Astrocyte (in vitro differentiated cells and primary cell): ENCODE results near the gene LCN10. TPM values are rescaled to one million over a fixed set of nuclear protein-coding genes. Genes with fewer than 3 reads are reported as not detected.

Source experiments
- DNase-seq: peaks from one replicate; pipeline ENCODE4 v3.0.0-alpha.2; 2010; ENCODE audit warnings: low read depth
- FAIRE-seq: peaks from 2 replicates; lab custom pipeline; 2011; peaks lifted over from hg19 to GRCh38; lab: Jason Lieb, UNC
- H2AFZ ChIP-seq: 2 replicates; pipeline ENCODE4 v1.6.0; 2012; ENCODE audit warnings: low read depth, low read length, inconsistent platforms
- H3K27ac ChIP-seq: 2 replicates; pipeline ENCODE4 v1.5.1; 2011; ENCODE audit warnings: low read depth, low read length, inconsistent platforms
- H3K27me3 ChIP-seq: 2 replicates; pipeline ENCODE4 v1.6.0; 2011; ENCODE audit warnings: low read length, inconsistent platforms; ENCODE audit not compliant: insufficient read depth
- H3K36me3 ChIP-seq: 2 replicates; pipeline ENCODE4 v1.5.1; 2011; ENCODE audit warnings: low read length, inconsistent platforms; ENCODE audit not compliant: insufficient read depth
- H3K4me1 ChIP-seq: 2 replicates; pipeline ENCODE4 v1.5.1; 2011; ENCODE audit warnings: low read length, inconsistent platforms; ENCODE audit not compliant: insufficient read depth
- H3K4me2 ChIP-seq: 2 replicates; pipeline ENCODE4 v1.6.0; 2012; ENCODE audit warnings: low read length, inconsistent platforms
- H3K4me3 ChIP-seq: 2 replicates; pipeline ENCODE4 v1.5.1; 2011; ENCODE audit warnings: low read depth, mild to moderate bottlenecking, low read length, inconsistent platforms; ENCODE audit not compliant: insufficient read depth
- H3K79me2 ChIP-seq: 2 replicates; pipeline ENCODE4 v1.6.0; 2012; ENCODE audit warnings: mild to moderate bottlenecking, low read length, inconsistent platforms; ENCODE audit not compliant: insufficient read depth
- H3K9ac ChIP-seq: 2 replicates; pipeline ENCODE4 v1.6.0; 2012; ENCODE audit warnings: mild to moderate bottlenecking, low read length, inconsistent platforms
- H3K9me3 ChIP-seq: 2 replicates; pipeline ENCODE4 v1.5.1; 2012; ENCODE audit warnings: low read depth, mild to moderate bottlenecking, low read length, inconsistent platforms; ENCODE audit not compliant: insufficient read depth
- H4K20me1 ChIP-seq: 2 replicates; pipeline ENCODE4 v1.6.0; 2012; ENCODE audit warnings: low read length, inconsistent platforms; ENCODE audit not compliant: insufficient read depth
- H3K27ac Mint-ChIP-seq: one replicate; pipeline ENCODE4 v1.8.0; 2021; ENCODE audit warnings: mild to moderate bottlenecking, mixed read lengths; ENCODE audit not compliant: unreplicated experiment
- H3K27me3 Mint-ChIP-seq: one replicate; pipeline ENCODE4 v1.8.0; 2021; ENCODE audit warnings: low read depth, mixed read lengths; ENCODE audit not compliant: unreplicated experiment
- H3K36me3 Mint-ChIP-seq: one replicate; pipeline ENCODE4 v1.8.0; 2021; ENCODE audit warnings: low read depth, mixed read lengths; ENCODE audit not compliant: unreplicated experiment
- H3K4me1 Mint-ChIP-seq: one replicate; pipeline ENCODE4 v1.8.0; 2021; ENCODE audit warnings: low read depth, mixed read lengths; ENCODE audit not compliant: unreplicated experiment
- H3K4me3 Mint-ChIP-seq: one replicate; pipeline ENCODE4 v1.8.0; 2021; ENCODE audit warnings: mild to moderate bottlenecking, moderate library complexity, mixed read lengths; ENCODE audit not compliant: unreplicated experiment
- H3K9me3 Mint-ChIP-seq: one replicate; pipeline ENCODE4 v1.8.0; 2021; ENCODE audit warnings: mild to moderate bottlenecking, mixed read lengths; ENCODE audit not compliant: unreplicated experiment
- EZH2 ChIP-seq: IDR thresholded peaks from 2 replicates; pipeline ENCODE4 v1.6.1; 2012; ENCODE audit warnings: mild to moderate bottlenecking, low read length, inconsistent platforms; ENCODE audit not compliant: insufficient read depth
- total RNA-seq: library from RNA; stranded (reverse); gene quantifications from 2 replicates; pipeline ENCODE4 v1.2.1, GENCODE V29; 2021
- TF ChIP-seq, protein P1 (sequence below): IDR thresholded peaks from 2 replicates; pipeline ENCODE4 v1.5.1; 2011; ENCODE audit warnings: low read depth, mild to moderate bottlenecking, inconsistent platforms, low read length, moderate library complexity; ENCODE audit not compliant: insufficient read depth

The LCN10 gene
- total RNA-seq, 1 donor from 2014 or later, result not detected

DNA sequence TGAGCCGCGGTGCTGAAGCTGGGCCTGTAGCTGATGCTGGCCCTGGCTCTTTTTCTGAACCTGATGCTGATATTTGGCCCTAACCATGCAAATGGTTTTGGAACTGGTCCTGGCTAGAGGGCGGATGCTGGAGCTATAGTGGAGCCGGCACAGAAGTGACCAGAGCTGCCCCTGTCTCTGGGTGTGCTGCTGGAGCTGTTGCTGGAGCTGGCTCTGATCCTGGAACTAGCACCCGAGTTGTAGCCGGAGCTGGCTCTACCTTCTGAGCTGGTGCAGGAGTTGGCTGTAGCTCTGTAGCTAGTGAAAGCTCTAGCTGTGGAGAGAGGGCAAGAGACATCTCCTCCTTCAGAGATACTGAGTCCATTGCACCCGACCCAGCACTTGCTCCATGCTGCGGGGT, 12.8 kb downstream of the LCN10 start:
- Histone ChIP-seq H3K4me3 (no peak overlapping the region), H3K79me2 (peaks cover 63% of the 10 kb centered on the region), H3K4me2 (no peak overlapping the region), H4K20me1 (peaks cover 47% of the 10 kb centered on the region), H3K27me3 (no peaks in the 10 kb centered on the region), H3K9me3 (no peaks in the 10 kb centered on the region), H3K27ac (no peak overlapping the region), H3K9ac (no peak overlapping the region), H3K36me3 (peaks cover 11% of the 10 kb centered on the region), H3K4me1 (peaks cover 25% of the 10 kb centered on the region), H2AFZ (no peak overlapping the region)
- H3K36me3 Mint-ChIP-seq, result peaks cover 2% of the 10 kb centered on the region
- FAIRE-seq (no peak), DNase-seq (no peak)
- no peaks in the 10 kb centered on the region for H3K27me3 Mint-ChIP-seq
- no peak overlapping the region for H3K27ac Mint-ChIP-seq
- H3K4me3 Mint-ChIP-seq, result peak overlapping the region; percentile 70
- H3K4me1 Mint-ChIP-seq, result peaks cover 7% of the 10 kb centered on the region
- no peak for TF ChIP-seq EZH2
- TF ChIP-seq, protein P1, sequence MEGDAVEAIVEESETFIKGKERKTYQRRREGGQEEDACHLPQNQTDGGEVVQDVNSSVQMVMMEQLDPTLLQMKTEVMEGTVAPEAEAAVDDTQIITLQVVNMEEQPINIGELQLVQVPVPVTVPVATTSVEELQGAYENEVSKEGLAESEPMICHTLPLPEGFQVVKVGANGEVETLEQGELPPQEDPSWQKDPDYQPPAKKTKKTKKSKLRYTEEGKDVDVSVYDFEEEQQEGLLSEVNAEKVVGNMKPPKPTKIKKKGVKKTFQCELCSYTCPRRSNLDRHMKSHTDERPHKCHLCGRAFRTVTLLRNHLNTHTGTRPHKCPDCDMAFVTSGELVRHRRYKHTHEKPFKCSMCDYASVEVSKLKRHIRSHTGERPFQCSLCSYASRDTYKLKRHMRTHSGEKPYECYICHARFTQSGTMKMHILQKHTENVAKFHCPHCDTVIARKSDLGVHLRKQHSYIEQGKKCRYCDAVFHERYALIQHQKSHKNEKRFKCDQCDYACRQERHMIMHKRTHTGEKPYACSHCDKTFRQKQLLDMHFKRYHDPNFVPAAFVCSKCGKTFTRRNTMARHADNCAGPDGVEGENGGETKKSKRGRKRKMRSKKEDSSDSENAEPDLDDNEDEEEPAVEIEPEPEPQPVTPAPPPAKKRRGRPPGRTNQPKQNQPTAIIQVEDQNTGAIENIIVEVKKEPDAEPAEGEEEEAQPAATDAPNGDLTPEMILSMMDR, result no peak
- H3K9me3 Mint-ChIP-seq, result no peaks in the 10 kb centered on the region

DNA sequence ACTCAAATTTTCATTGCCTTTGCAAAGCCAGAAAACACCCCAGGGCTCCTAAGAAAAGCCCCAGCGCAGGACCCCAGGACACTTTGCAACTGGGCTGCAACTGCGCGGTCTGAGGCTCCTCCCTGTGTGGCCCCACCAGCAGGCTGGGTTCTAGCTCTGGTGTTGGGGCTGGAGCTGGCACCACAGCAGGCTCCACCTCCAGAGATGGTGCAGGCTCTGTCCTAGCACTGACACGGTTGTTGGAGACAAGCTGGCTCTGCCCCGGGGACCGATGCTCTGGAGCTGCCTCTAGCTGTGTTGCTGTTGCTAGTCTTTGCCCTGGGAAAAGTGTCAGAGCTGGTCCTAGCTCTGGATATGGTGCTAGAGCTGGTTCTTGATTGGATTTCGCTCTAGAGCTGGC, 13.6 kb downstream of the LCN10 start:
- TF ChIP-seq EZH2, result no peak
- TF ChIP-seq, protein P1, result no peak
- Mint-ChIP-seq H3K27me3 (no peaks in the 10 kb centered on the region), H3K9me3 (no peaks in the 10 kb centered on the region), H3K4me3 (peak overlapping the region; percentile 70), H3K27ac (no peak overlapping the region), H3K4me1 (peaks cover 12% of the 10 kb centered on the region), H3K36me3 (peaks cover 5% of the 10 kb centered on the region)
- DNase-seq (no peak), FAIRE-seq (no peak)
- peaks cover 55% of the 10 kb centered on the region for H4K20me1 ChIP-seq
- H3K27me3 ChIP-seq, result no peaks in the 10 kb centered on the region
- H3K27ac ChIP-seq, result no peak overlapping the region
- peak overlapping the region; percentile 91 for H3K4me3 ChIP-seq
- H3K79me2 ChIP-seq, result peaks cover 71% of the 10 kb centered on the region
- no peaks in the 10 kb centered on the region for H3K9me3 ChIP-seq
- no peak overlapping the region for H2AFZ ChIP-seq
- peaks cover 17% of the 10 kb centered on the region for H3K36me3 ChIP-seq
- H3K4me1 ChIP-seq, result peaks cover 25% of the 10 kb centered on the region
- peak overlapping the region; percentile 97 for H3K4me2 ChIP-seq
- peak overlapping the region; percentile 90 for H3K9ac ChIP-seq

DNA sequence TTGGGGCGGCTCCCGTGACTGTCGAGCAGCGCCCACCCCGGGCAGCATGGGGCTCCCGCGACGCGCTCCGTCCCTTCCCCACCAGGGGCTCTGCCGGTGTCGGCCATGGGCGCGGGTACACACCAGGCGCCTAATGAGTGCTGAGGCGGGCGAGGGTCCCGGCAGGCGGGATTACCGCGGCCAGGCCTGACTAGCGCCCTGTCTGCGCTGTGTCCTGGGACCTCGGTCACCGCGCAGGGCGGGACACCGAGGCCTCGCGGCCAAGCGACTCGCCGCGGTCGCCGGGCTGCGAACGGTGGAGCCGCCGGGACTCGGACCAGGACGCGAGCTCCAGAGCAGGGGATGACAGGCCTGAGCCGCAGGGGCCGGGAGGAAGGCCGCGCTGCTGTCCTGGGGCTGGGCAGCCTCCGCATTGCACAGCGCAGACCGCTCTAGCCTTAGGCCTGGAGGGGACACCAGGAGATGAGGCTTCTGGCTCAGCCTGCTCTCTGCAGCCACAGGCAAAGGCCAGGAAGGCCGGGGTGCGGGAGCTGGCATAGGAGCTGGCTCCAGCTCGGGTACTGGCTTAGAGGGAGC, 14.1 kb downstream of the LCN10 start:
- Mint-ChIP-seq H3K27ac (no peak overlapping the region), H3K4me3 (peak overlapping the region; percentile 70), H3K4me1 (peaks cover 15% of the 10 kb centered on the region), H3K36me3 (peaks cover 5% of the 10 kb centered on the region), H3K27me3 (no peaks in the 10 kb centered on the region), H3K9me3 (no peaks in the 10 kb centered on the region)
- H3K27ac ChIP-seq, result no peak overlapping the region
- H2AFZ ChIP-seq, result peak overlapping the region; percentile 92
- peak overlapping the region; percentile 91 for H3K4me3 ChIP-seq
- peak overlapping the region; percentile 90 for H3K9ac ChIP-seq
- H3K36me3 ChIP-seq, result peaks cover 22% of the 10 kb centered on the region
- TF ChIP-seq EZH2, result no peak
- TF ChIP-seq, protein P1, result no peak
- FAIRE-seq (no peak), DNase-seq (no peak)
- no peaks in the 10 kb centered on the region for H3K9me3 ChIP-seq
- peak overlapping the region; percentile 97 for H3K4me2 ChIP-seq
- H3K4me1 ChIP-seq, result peaks cover 25% of the 10 kb centered on the region
- peaks cover 76% of the 10 kb centered on the region for H3K79me2 ChIP-seq
- no peaks in the 10 kb centered on the region for H3K27me3 ChIP-seq
- peaks cover 60% of the 10 kb centered on the region for H4K20me1 ChIP-seq
